Hepatocyte (in vitro differentiated cells): ENCODE data around the gene RBM14. TPM values are rescaled to one million over a fixed set of nuclear protein-coding genes. Genes with fewer than 3 reads are reported as not detected.

Experiments
- DNase-seq: peaks from one replicate; pipeline ENCODE4 v3.0.0-alpha.2; 2016; ENCODE audit warnings: low spot score
- H2AFZ ChIP-seq: fragments of 200-600 bp; sonication (generic); 2 replicates; pipeline ENCODE4 v1.6.0; 2016; ENCODE audit warnings: antibody characterized with exemption, mild to moderate bottlenecking
- H3K27ac ChIP-seq: fragments of 200-600 bp; sonication (generic); 2 replicates; pipeline ENCODE4 v1.5.1; 2016; ENCODE audit warnings: mild to moderate bottlenecking
- H3K27me3 ChIP-seq: fragments of 200-600 bp; sonication (generic); 2 replicates; pipeline ENCODE4 v1.6.1; 2016
- H3K36me3 ChIP-seq: fragments of 200-600 bp; sonication (generic); replicated peaks from 2 replicates; pipeline ENCODE4 v1.5.1; 2016; ENCODE audit warnings: low read depth; ENCODE audit not compliant: insufficient read depth
- H3K4me1 ChIP-seq: fragments of 200-600 bp; sonication (generic); 2 replicates; pipeline ENCODE4 v1.5.1; 2016; ENCODE audit warnings: mild to moderate bottlenecking, moderate library complexity; ENCODE audit not compliant: insufficient read depth
- H3K4me2 ChIP-seq: fragments of 200-600 bp; sonication (generic); 2 replicates; pipeline ENCODE4 v1.6.0; 2016
- H3K4me3 ChIP-seq: fragments of 200-600 bp; sonication (generic); 2 replicates; pipeline ENCODE4 v1.5.1; 2016; ENCODE audit warnings: mild to moderate bottlenecking
- H3K79me2 ChIP-seq: fragments of 200-600 bp; sonication (generic); 2 replicates; pipeline ENCODE4 v1.6.0; 2017; ENCODE audit warnings: mild to moderate bottlenecking
- H3K9me2 ChIP-seq: fragments of 200-600 bp; sonication (generic); replicated peaks from 2 replicates; pipeline ENCODE4 v1.6.0; 2017; ENCODE audit warnings: mild to moderate bottlenecking; ENCODE audit not compliant: insufficient read depth
- H3K9me3 ChIP-seq: fragments of 200-600 bp; sonication (generic); 2 replicates; pipeline ENCODE4 v1.5.1; 2016; ENCODE audit warnings: low read depth, mild to moderate bottlenecking
- H4K20me1 ChIP-seq: fragments of 200-600 bp; sonication (generic); 2 replicates; pipeline ENCODE4 v1.6.0; 2016; ENCODE audit warnings: mild to moderate bottlenecking; ENCODE audit not compliant: insufficient read depth, poor library complexity, severe bottlenecking
- CTCF ChIP-seq: fragments of 200-600 bp; sonication (generic); IDR thresholded peaks from 2 replicates; pipeline ENCODE4 v1.5.1; 2016; ENCODE audit warnings: antibody characterized with exemption, mild to moderate bottlenecking; ENCODE audit not compliant: poor library complexity
- EZH2 ChIP-seq: fragments of 200-600 bp; sonication (generic); IDR thresholded peaks from 2 replicates; pipeline ENCODE4 v1.6.1; 2016; ENCODE audit warnings: antibody characterized with exemption, mild to moderate bottlenecking, borderline replicate concordance
- EZH2phosphoT487 ChIP-seq: fragments of 200-600 bp; sonication (generic); IDR thresholded peaks from one replicate; pipeline ENCODE4 v1.6.1; 2018; ENCODE audit warnings: antibody characterized with exemption, mild to moderate bottlenecking, low read depth, moderate library complexity; ENCODE audit not compliant: unreplicated experiment, severe bottlenecking
- WGBS: methylation state at CpG from one replicate; pipeline ENCODE4 v1.1.6; 2016; ENCODE audit warnings: low lambda C conversion rate; ENCODE audit errors: missing lambda C conversion rate; 5-methylcytosine and 5-hydroxymethylcytosine counted together
- polyA plus RNA-seq: library from polyadenylated mRNA; unstranded; fragments of >200 nt; fragmentation: Nextera tagmentation; extraction: Ambion mirVana; gene quantifications from 2 replicates; pipeline ENCODE4 v1.2.1, GENCODE V29; 2016
- total RNA-seq: library from RNA; depleted of rRNA; stranded (reverse); fragments of >200 nt; gene quantifications from 2 replicates; pipeline ENCODE4 v1.2.3, GENCODE V29; 2014

The RBM14 gene
- total and polyA plus RNA-seq, 2 experiments from 2014 or later = 29.5 to 70.7 TPM

- H3K9me3 ChIP-seq = no peaks in the 10 kb centered on the region
- no peaks in the 10 kb centered on the region for H3K27me3 ChIP-seq
- H3K4me3 ChIP-seq = no peak overlapping the region
- H2AFZ ChIP-seq = no peak overlapping the region
- no peaks in the 10 kb centered on the region for H3K36me3 ChIP-seq
- no peak overlapping the region for H3K4me2 ChIP-seq
- H3K79me2 ChIP-seq = peaks cover 79% of the 10 kb centered on the region
- no peak for TF ChIP-seq EZH2
- TF ChIP-seq CTCF = no peak
- TF ChIP-seq EZH2phosphoT487 = no peak
- no peak for DNase-seq
- H4K20me1 ChIP-seq = peaks cover 22% of the 10 kb centered on the region
- H3K9me2 ChIP-seq = no peaks in the 10 kb centered on the region
- WGBS = 35% methylated on average over 2 of the region's 2 CpGs
- H3K27ac ChIP-seq = no peak overlapping the region
- H3K4me1 ChIP-seq = no peaks in the 10 kb centered on the region
Measured at GRCh38 chr11:66659763-66660162, 43.3 kb downstream of the RBM14 start.

GRCh38 chr11:66663741-66664296, 47.4 kb downstream of the RBM14 start:
- no peak overlapping the region for H2AFZ ChIP-seq
- no peaks in the 10 kb centered on the region for H3K4me1 ChIP-seq
- no peaks in the 10 kb centered on the region for H3K27me3 ChIP-seq
- H4K20me1 ChIP-seq = peaks cover 38% of the 10 kb centered on the region
- no CpG with 5 or more reads among the region's 1 CpG for WGBS
- H3K4me3 ChIP-seq = no peak overlapping the region
- peaks cover 86% of the 10 kb centered on the region for H3K79me2 ChIP-seq
- no peak for DNase-seq
- no peaks in the 10 kb centered on the region for H3K9me3 ChIP-seq
- no peaks in the 10 kb centered on the region for H3K9me2 ChIP-seq
- no peaks in the 10 kb centered on the region for H3K36me3 ChIP-seq
- no peak overlapping the region for H3K4me2 ChIP-seq
- no peak for TF ChIP-seq EZH2phosphoT487
- TF ChIP-seq CTCF = no peak
- TF ChIP-seq EZH2 = no peak
- H3K27ac ChIP-seq = no peak overlapping the region

- Histone ChIP-seq H3K4me1 (no peaks in the 10 kb centered on the region), H3K36me3 (no peaks in the 10 kb centered on the region), H2AFZ (no peak overlapping the region), H3K4me3 (no peak overlapping the region), H3K9me2 (no peaks in the 10 kb centered on the region), H3K79me2 (peaks cover 93% of the 10 kb centered on the region), H3K27me3 (no peaks in the 10 kb centered on the region), H3K27ac (no peak overlapping the region), H4K20me1 (peaks cover 37% of the 10 kb centered on the region), H3K4me2 (no peak overlapping the region), H3K9me3 (no peaks in the 10 kb centered on the region)
- DNase-seq = no peak
- no peak for TF ChIP-seq CTCF
- no peak for TF ChIP-seq EZH2phosphoT487
- TF ChIP-seq EZH2 = no peak
- 93% methylated on average over 11 of the region's 11 CpGs for WGBS
Measured at GRCh38 chr11:66665369-66665768, 48.9 kb downstream of the RBM14 start.

GRCh38 chr11:66670816-66671215, 54.4 kb downstream of the RBM14 start:
- DNase-seq = no peak
- H3K36me3 ChIP-seq = peaks cover 3% of the 10 kb centered on the region
- no peaks in the 10 kb centered on the region for H3K9me2 ChIP-seq
- H3K4me2 ChIP-seq = no peak overlapping the region
- TF ChIP-seq CTCF (no peak), EZH2phosphoT487 (no peak), EZH2 (no peak)
- no peaks in the 10 kb centered on the region for H3K9me3 ChIP-seq
- no peak overlapping the region for H3K27ac ChIP-seq
- peaks cover 100% of the 10 kb centered on the region for H3K79me2 ChIP-seq
- no peak overlapping the region for H3K4me3 ChIP-seq
- no peaks in the 10 kb centered on the region for H3K27me3 ChIP-seq
- WGBS = 69% methylated on average over 5 of the region's 5 CpGs
- peaks cover 61% of the 10 kb centered on the region for H4K20me1 ChIP-seq
- H3K4me1 ChIP-seq = peaks cover 10% of the 10 kb centered on the region
- no peak overlapping the region for H2AFZ ChIP-seq
